Peyer's patch (tissue), 4 donors: ENCODE results near the gene FXYD7.

Experiments
- POLR2A ChIP-seq, 2 donors: fragments of 450-650 bp; IDR thresholded peaks; one replicate each; pipeline ENCODE4 v1.5.1; 2017; ENCODE audit warnings: antibody characterized with exemption in 2 of 2, mild to moderate bottlenecking in 2 of 2, moderate library complexity in 2 of 2
- TF ChIP-seq, protein P1 (sequence below), 6 experiments: fragments of 450-650 bp in 4 of 6; fragments of 200-600 bp in 2 of 6; sonication (generic) in 1 of 6; IDR thresholded peaks; one replicate each; pipeline ENCODE4 v1.5.1; 2017 to 2019; ENCODE audit warnings: antibody characterized with exemption in 6 of 6, mild to moderate bottlenecking in 3 of 6, moderate library complexity in 1 of 6

DNA sequence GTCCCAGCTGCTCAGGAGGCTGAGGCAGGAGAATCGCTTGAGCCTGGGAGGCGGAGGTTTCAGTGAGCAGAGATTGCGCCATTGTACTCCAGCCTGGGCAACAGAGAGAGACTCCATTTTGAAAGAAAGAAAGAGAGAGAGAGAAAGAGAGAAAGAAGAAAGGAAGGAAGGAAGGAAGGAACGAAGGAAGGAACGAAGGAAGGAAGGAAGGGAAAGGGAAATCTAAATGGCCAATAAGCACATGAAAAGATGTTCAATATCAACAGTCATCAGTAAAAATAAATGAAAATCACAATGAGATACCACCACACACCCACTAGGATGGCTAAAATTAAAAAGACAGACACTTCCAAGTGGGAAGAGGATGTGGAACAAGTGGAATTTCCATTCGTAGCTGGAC lies 31.2 kb downstream of the FXYD7 start:
- TF ChIP-seq, protein P1, sequence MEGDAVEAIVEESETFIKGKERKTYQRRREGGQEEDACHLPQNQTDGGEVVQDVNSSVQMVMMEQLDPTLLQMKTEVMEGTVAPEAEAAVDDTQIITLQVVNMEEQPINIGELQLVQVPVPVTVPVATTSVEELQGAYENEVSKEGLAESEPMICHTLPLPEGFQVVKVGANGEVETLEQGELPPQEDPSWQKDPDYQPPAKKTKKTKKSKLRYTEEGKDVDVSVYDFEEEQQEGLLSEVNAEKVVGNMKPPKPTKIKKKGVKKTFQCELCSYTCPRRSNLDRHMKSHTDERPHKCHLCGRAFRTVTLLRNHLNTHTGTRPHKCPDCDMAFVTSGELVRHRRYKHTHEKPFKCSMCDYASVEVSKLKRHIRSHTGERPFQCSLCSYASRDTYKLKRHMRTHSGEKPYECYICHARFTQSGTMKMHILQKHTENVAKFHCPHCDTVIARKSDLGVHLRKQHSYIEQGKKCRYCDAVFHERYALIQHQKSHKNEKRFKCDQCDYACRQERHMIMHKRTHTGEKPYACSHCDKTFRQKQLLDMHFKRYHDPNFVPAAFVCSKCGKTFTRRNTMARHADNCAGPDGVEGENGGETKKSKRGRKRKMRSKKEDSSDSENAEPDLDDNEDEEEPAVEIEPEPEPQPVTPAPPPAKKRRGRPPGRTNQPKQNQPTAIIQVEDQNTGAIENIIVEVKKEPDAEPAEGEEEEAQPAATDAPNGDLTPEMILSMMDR (IDR thresholded peaks at IDR 0.05): no peak
- TF ChIP-seq POLR2A (IDR thresholded peaks at IDR 0.05): no peak
